ENCODE measurements around the gene DTNB.

DNA sequence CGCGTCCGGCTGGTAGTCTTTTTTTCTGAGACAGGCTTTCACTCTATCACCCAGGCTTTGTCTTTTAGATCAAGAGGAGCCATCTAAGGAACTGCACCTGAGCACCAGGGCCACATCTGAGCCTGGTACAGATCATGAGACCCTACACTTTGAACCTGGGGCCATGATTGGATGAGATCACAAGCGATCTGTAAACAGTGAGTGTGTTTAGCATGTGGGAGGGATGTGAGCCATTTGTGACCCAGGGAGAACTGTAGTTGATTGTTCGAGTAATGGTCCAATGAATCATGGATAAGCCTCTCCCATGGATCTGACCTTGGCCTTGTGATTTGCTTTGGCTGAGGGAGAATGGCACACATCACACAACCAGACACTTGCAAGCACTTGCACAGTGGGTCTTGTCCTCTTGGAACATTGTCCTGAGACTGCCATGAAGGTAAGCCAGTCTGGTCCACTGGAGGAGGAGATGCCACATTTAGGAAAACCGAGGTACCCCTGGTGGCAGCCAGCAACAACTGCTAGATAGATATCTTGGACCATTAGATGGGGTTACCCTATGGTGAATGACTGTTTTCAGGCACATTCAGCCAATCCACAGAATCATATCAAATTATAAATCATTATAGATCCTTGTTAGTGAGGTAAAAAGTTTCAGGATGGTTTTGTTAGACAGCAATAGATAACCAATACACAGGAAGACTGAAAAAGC, 19.5 kb upstream of the DTNB start:
- TF ChIP-seq, protein P1, sequence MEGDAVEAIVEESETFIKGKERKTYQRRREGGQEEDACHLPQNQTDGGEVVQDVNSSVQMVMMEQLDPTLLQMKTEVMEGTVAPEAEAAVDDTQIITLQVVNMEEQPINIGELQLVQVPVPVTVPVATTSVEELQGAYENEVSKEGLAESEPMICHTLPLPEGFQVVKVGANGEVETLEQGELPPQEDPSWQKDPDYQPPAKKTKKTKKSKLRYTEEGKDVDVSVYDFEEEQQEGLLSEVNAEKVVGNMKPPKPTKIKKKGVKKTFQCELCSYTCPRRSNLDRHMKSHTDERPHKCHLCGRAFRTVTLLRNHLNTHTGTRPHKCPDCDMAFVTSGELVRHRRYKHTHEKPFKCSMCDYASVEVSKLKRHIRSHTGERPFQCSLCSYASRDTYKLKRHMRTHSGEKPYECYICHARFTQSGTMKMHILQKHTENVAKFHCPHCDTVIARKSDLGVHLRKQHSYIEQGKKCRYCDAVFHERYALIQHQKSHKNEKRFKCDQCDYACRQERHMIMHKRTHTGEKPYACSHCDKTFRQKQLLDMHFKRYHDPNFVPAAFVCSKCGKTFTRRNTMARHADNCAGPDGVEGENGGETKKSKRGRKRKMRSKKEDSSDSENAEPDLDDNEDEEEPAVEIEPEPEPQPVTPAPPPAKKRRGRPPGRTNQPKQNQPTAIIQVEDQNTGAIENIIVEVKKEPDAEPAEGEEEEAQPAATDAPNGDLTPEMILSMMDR (IDR thresholded peaks at IDR 0.05): no peak
- no peak for TF ChIP-seq POLR2A (IDR thresholded peaks at IDR 0.05)

Data from Peyer's patch (tissue), 4 donors.